WERI-Rb-1 (cell line): ENCODE data around the gene ACAP1.
A peak's percentile ranks its signal among the peaks of the same experiment; 100 is the strongest.

Source experiments
- DNase-seq: peaks from one replicate; pipeline ENCODE4 v3.0.0-alpha.2; 2020
- H3K27ac ChIP-seq: fragments of 250-450 bp; sonication (Bioruptor Pico); 2 replicates; pipeline ENCODE4 v1.5.1; 2020; ENCODE audit warnings: mild to moderate bottlenecking, moderate library complexity
- H3K27me3 ChIP-seq: fragments of 250-450 bp; sonication (Bioruptor Pico); 2 replicates; pipeline ENCODE4 v1.5.1; 2021; ENCODE audit warnings: mild to moderate bottlenecking, low read depth, moderate library complexity; ENCODE audit not compliant: insufficient read depth, severe bottlenecking
- H3K36me3 ChIP-seq: fragments of 250-450 bp; sonication (Bioruptor Pico); 2 replicates; pipeline ENCODE4 v1.5.1; 2020; ENCODE audit warnings: mild to moderate bottlenecking, moderate library complexity
- H3K4me3 ChIP-seq: 2 replicates; pipeline ENCODE4 v1.5.1; 2011; ENCODE audit warnings: low read depth, mild to moderate bottlenecking, control low read depth, low read length
- H3K9me3 ChIP-seq: fragments of 250-450 bp; sonication (Bioruptor Pico); 2 replicates; pipeline ENCODE4 v1.5.1; 2021; ENCODE audit warnings: mild to moderate bottlenecking, moderate library complexity; ENCODE audit not compliant: severe bottlenecking
- CTCF ChIP-seq: IDR thresholded peaks from 2 replicates; pipeline ENCODE4 v1.5.1; 2011; ENCODE audit warnings: low read depth, mild to moderate bottlenecking, control low read depth, inconsistent platforms, low read length

The ACAP1 gene

GRCh38 chr17:7296189-7296861, 40.0 kb upstream of the ACAP1 start:
- H3K36me3 ChIP-seq = no peaks in the 10 kb centered on the region
- H3K4me3 ChIP-seq = peak overlapping the region; percentile 13; the same call in 1 of the 2 replicates
- H3K9me3 ChIP-seq = no peaks in the 10 kb centered on the region
- H3K27ac ChIP-seq = no peak overlapping the region; the same call in 1 of the 2 replicates
- DNase-seq = peak; percentile 83
- peak; percentile 90 for TF ChIP-seq CTCF
- H3K27me3 ChIP-seq = no peaks in the 10 kb centered on the region

GRCh38 chr17:7304179-7304578, 32.1 kb upstream of the ACAP1 start:
- no peak for DNase-seq
- Histone ChIP-seq H3K9me3 (peaks cover 3% of the 10 kb centered on the region), H3K27ac (no peak overlapping the region), H3K36me3 (peaks cover 7% of the 10 kb centered on the region), H3K4me3 (no peak overlapping the region), H3K27me3 (no peaks in the 10 kb centered on the region)
- no peak for TF ChIP-seq CTCF

- Histone ChIP-seq H3K27me3 (no peaks in the 10 kb centered on the region), H3K4me3 (peak within 1 kb of the TSS; percentile 60)
- no peak for TF ChIP-seq CTCF
Observed at GRCh38 chr17:7306911-7307685, 29.2 kb upstream of the ACAP1 start, which contains the start of gene EIF5A. Gene EIF5A, plus strand, starts transcription at chr17:7307628. Its CDS starts 2,008 bp downstream, at chr17:7309636.

GRCh38 chr17:7307686-7308624, 28.4 kb upstream of the ACAP1 start:
- H3K27ac ChIP-seq = peak overlapping the region; percentile 96
- DNase-seq = peak; percentile 30

More at GRCh38 chr17:7306911-7307685, 29.2 kb upstream of the ACAP1 start, which contains the start of gene EIF5A:
- DNase-seq = peak; percentile 100
- peak within 1 kb of the TSS; percentile 96 for H3K27ac ChIP-seq
- H3K9me3 ChIP-seq = peaks cover 3% of the 10 kb centered on the region
- H3K36me3 ChIP-seq = peaks cover 33% of the 10 kb centered on the region

More at GRCh38 chr17:7307686-7308624, 28.4 kb upstream of the ACAP1 start:
- Histone ChIP-seq H3K27me3 (no peaks in the 10 kb centered on the region), H3K36me3 (peaks cover 42% of the 10 kb centered on the region), H3K4me3 (peak overlapping the region; percentile 57), H3K9me3 (peaks cover 3% of the 10 kb centered on the region)
- TF ChIP-seq CTCF = no peak
